HAP-1 (cell line): Measurements from ENCODE around the gene SLITRK1.
A peak's percentile ranks its signal among the peaks of the same experiment; 100 is the strongest.

Experiments
- DNase-seq, 2 experiments: peaks; one replicate each; pipeline ENCODE4 v3.0.0-alpha.2; 2016 to 2020; ENCODE audit warnings: low spot score in 2 of 2
- H3K27me3 ChIP-seq: fragments of 250-450 bp; sonication (Bioruptor Pico); 2 replicates; pipeline ENCODE4 v1.5.1; 2020; ENCODE audit warnings: low read depth, mild to moderate bottlenecking, moderate library complexity
- H3K36me3 ChIP-seq: fragments of 250-450 bp; sonication (Bioruptor Pico); replicated peaks from 2 replicates; pipeline ENCODE4 v1.5.1; 2020; ENCODE audit warnings: mild to moderate bottlenecking
- H3K4me1 ChIP-seq: fragments of 250-450 bp; sonication (Bioruptor Pico); 2 replicates; pipeline ENCODE4 v1.5.1; 2020; ENCODE audit warnings: mild to moderate bottlenecking
- H3K4me3 ChIP-seq: fragments of 250-450 bp; sonication (Bioruptor Pico); 2 replicates; pipeline ENCODE4 v1.5.1; 2020; ENCODE audit warnings: mild to moderate bottlenecking, moderate library complexity
- H3K9me3 ChIP-seq: fragments of 250-450 bp; sonication (Bioruptor Pico); 2 replicates; pipeline ENCODE4 v1.5.1; 2020; ENCODE audit warnings: mild to moderate bottlenecking, moderate library complexity
- in situ Hi-C: fragments of 300-500 bp; cut with MboI; formaldehyde crosslinking; loops from 3 replicates; pipeline ENCODE4 v1.14.3; 2020; ENCODE audit warnings: low sequenced_read_pairs, inconsistent platforms, mixed read lengths

The SLITRK1 gene

GRCh38 chr13:83881917-83882605 is at the start of gene SLITRK1:
TSS of gene SLITRK1 (minus strand) at chr13:83882474. CDS start at chr13:83881507, 967 bp downstream.
- H3K4me1 ChIP-seq: no peaks in the 10 kb centered on the region
- no peaks in the 10 kb centered on the region for H3K36me3 ChIP-seq
- H3K4me3 ChIP-seq: no peak within 1 kb of the TSS
- peak; percentile 76 to 93 for DNase-seq
- H3K27me3 ChIP-seq: no peaks in the 10 kb centered on the region
- H3K9me3 ChIP-seq: no peaks in the 10 kb centered on the region
- in situ Hi-C loops: no loop called here

- Histone ChIP-seq H3K27me3 (no peaks in the 10 kb centered on the region), H3K4me3 (no peak overlapping the region), H3K36me3 (no peaks in the 10 kb centered on the region), H3K9me3 (no peaks in the 10 kb centered on the region), H3K4me1 (no peaks in the 10 kb centered on the region)
- in situ Hi-C loops: no loop called here
- DNase-seq: no peak
Measured at GRCh38 chr13:83929157-83929556, 46.9 kb upstream of the SLITRK1 start.

GRCh38 chr13:83919775-83920174 is 37.5 kb upstream of the SLITRK1 start:
- in situ Hi-C loops: no loop called here
- Histone ChIP-seq H3K9me3 (no peaks in the 10 kb centered on the region), H3K4me3 (no peak overlapping the region), H3K4me1 (no peaks in the 10 kb centered on the region), H3K27me3 (no peaks in the 10 kb centered on the region), H3K36me3 (no peaks in the 10 kb centered on the region)
- no peak for DNase-seq

GRCh38 chr13:83914368-83914767 is 32.1 kb upstream of the SLITRK1 start:
- Histone ChIP-seq H3K4me3 (no peak overlapping the region), H3K27me3 (no peaks in the 10 kb centered on the region), H3K9me3 (no peaks in the 10 kb centered on the region), H3K36me3 (no peaks in the 10 kb centered on the region), H3K4me1 (no peaks in the 10 kb centered on the region)
- no peak for DNase-seq
- in situ Hi-C loops: no loop called here

- Histone ChIP-seq H3K4me1 (no peaks in the 10 kb centered on the region), H3K9me3 (no peaks in the 10 kb centered on the region), H3K36me3 (no peaks in the 10 kb centered on the region), H3K27me3 (no peaks in the 10 kb centered on the region), H3K4me3 (no peak overlapping the region)
- in situ Hi-C loops: no loop called here
- no peak for DNase-seq
Measured at GRCh38 chr13:83907196-83907989, 25.1 kb upstream of the SLITRK1 start.

- H3K27me3 ChIP-seq: no peaks in the 10 kb centered on the region
- no peak overlapping the region for H3K4me3 ChIP-seq
- in situ Hi-C loops: no loop called here
- no peak for DNase-seq
- no peaks in the 10 kb centered on the region for H3K36me3 ChIP-seq
- H3K4me1 ChIP-seq: no peaks in the 10 kb centered on the region
- no peaks in the 10 kb centered on the region for H3K9me3 ChIP-seq
Measured at GRCh38 chr13:83906240-83906820, 24.1 kb upstream of the SLITRK1 start.

GRCh38 chr13:83905641-83906040 is 23.4 kb upstream of the SLITRK1 start:
- in situ Hi-C loops: no loop called here
- Histone ChIP-seq H3K4me3 (no peak overlapping the region), H3K27me3 (no peaks in the 10 kb centered on the region), H3K9me3 (no peaks in the 10 kb centered on the region), H3K36me3 (no peaks in the 10 kb centered on the region), H3K4me1 (no peaks in the 10 kb centered on the region)
- no peak for DNase-seq

- Histone ChIP-seq H3K9me3 (0 out of 2 replicates have a peak, but pooled peaks cover 2% of the 10 kb centered on the region), H3K4me3 (no peak overlapping the region), H3K4me1 (no peaks in the 10 kb centered on the region), H3K27me3 (no peaks in the 10 kb centered on the region), H3K36me3 (no peaks in the 10 kb centered on the region)
- in situ Hi-C loops: no loop called here
- no peak for DNase-seq
Measured at GRCh38 chr13:83895994-83896580, 13.8 kb upstream of the SLITRK1 start.

- no peak for DNase-seq
- no peaks in the 10 kb centered on the region for H3K27me3 ChIP-seq
- no peak overlapping the region for H3K4me3 ChIP-seq
- in situ Hi-C loops: no loop called here
- no peaks in the 10 kb centered on the region for H3K4me1 ChIP-seq
- 0 out of 2 replicates have a peak, but pooled peaks cover 2% of the 10 kb centered on the region for H3K9me3 ChIP-seq
- no peaks in the 10 kb centered on the region for H3K36me3 ChIP-seq
Measured at GRCh38 chr13:83890358-83890757, 8.1 kb upstream of the SLITRK1 start.

- Histone ChIP-seq H3K36me3 (no peaks in the 10 kb centered on the region), H3K4me1 (no peaks in the 10 kb centered on the region), H3K4me3 (no peak overlapping the region), H3K27me3 (no peaks in the 10 kb centered on the region), H3K9me3 (no peaks in the 10 kb centered on the region)
- DNase-seq: no peak
- in situ Hi-C loops: no loop called here
Measured at GRCh38 chr13:83884141-83884540, 1.9 kb upstream of the SLITRK1 start.

GRCh38 chr13:83883061-83883523 is 818 bp upstream of the SLITRK1 start:
- DNase-seq: no peak
- no peak overlapping the region for H3K4me3 ChIP-seq
- no peaks in the 10 kb centered on the region for H3K36me3 ChIP-seq
- H3K4me1 ChIP-seq: no peaks in the 10 kb centered on the region
- H3K27me3 ChIP-seq: no peaks in the 10 kb centered on the region
- no peaks in the 10 kb centered on the region for H3K9me3 ChIP-seq
- in situ Hi-C loops: no loop called here

- H3K4me3 ChIP-seq: no peak overlapping the region
- no peaks in the 10 kb centered on the region for H3K36me3 ChIP-seq
- H3K27me3 ChIP-seq: no peaks in the 10 kb centered on the region
- H3K4me1 ChIP-seq: no peaks in the 10 kb centered on the region
- no peaks in the 10 kb centered on the region for H3K9me3 ChIP-seq
- in situ Hi-C loops: no loop called here
- no peak for DNase-seq
Measured at GRCh38 chr13:83882606-83882959, 309 bp upstream of the SLITRK1 start.

- Histone ChIP-seq H3K4me1 (no peaks in the 10 kb centered on the region), H3K27me3 (no peaks in the 10 kb centered on the region), H3K9me3 (no peaks in the 10 kb centered on the region), H3K36me3 (no peaks in the 10 kb centered on the region), H3K4me3 (no peak overlapping the region)
- in situ Hi-C loops: no loop called here
- DNase-seq: no peak
Measured at GRCh38 chr13:83881140-83881684, 1.1 kb downstream of the SLITRK1 start.
